Loucy (cell line): ENCODE results near the gene AUH.

ENCODE experiments used
- EZH2phosphoT487 ChIP-seq: fragments of 200-600 bp; IDR thresholded peaks from 2 replicates; pipeline ENCODE4 v1.6.1; 2018; ENCODE audit warnings: antibody characterized with exemption, mild to moderate bottlenecking, moderate library complexity, borderline replicate concordance
- TF ChIP-seq, protein P1 (sequence below): fragments of 200-600 bp; sonication (generic); conservative IDR thresholded peaks from 2 replicates; pipeline ENCODE4 v1.5.1; 2014; ENCODE audit warnings: mild to moderate bottlenecking, antibody characterized with exemption, low read length

DNA sequence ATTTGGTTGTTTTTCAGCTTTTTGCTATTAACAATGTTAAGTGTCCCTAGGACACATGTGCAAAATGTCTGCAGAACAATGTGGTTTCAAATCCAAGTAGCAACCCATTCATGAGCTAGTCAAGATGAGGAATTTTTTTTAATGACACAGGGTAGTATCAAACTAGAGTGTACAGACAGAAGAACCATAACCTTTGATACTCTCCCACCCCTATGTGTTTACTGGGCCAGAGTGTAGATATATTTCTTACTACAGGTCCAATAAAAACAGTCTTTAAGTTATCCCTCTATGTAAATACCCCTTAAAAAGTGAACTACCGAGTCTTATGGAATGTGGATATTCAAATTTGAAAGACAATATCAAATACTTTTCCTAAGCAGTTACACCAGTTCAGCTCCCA, 45.6 kb downstream of the AUH start:
- TF ChIP-seq, protein P1, sequence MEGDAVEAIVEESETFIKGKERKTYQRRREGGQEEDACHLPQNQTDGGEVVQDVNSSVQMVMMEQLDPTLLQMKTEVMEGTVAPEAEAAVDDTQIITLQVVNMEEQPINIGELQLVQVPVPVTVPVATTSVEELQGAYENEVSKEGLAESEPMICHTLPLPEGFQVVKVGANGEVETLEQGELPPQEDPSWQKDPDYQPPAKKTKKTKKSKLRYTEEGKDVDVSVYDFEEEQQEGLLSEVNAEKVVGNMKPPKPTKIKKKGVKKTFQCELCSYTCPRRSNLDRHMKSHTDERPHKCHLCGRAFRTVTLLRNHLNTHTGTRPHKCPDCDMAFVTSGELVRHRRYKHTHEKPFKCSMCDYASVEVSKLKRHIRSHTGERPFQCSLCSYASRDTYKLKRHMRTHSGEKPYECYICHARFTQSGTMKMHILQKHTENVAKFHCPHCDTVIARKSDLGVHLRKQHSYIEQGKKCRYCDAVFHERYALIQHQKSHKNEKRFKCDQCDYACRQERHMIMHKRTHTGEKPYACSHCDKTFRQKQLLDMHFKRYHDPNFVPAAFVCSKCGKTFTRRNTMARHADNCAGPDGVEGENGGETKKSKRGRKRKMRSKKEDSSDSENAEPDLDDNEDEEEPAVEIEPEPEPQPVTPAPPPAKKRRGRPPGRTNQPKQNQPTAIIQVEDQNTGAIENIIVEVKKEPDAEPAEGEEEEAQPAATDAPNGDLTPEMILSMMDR = no peak
- no peak for TF ChIP-seq EZH2phosphoT487
